Transverse colon (tissue), 4 donors: ENCODE measurements around the gene E4F1. TPM values are rescaled to one million over a fixed set of nuclear protein-coding genes. Genes with fewer than 3 reads are reported as not detected.

ENCODE experiments used
- DNase-seq: peaks from one replicate; pipeline ENCODE4 v3.0.0-alpha.2; 2019
- H3K27ac ChIP-seq, 4 donors: fragments of 200-600 bp; sonication (generic); 2 replicates each; pipeline ENCODE4 v1.5.1; 2016 to 2018; ENCODE audit warnings: inconsistent platforms in 4 of 4
- H3K27me3 ChIP-seq: fragments of 200-600 bp; sonication (generic); 2 replicates; pipeline ENCODE4 v1.5.1; 2017; ENCODE audit warnings: inconsistent platforms
- H3K36me3 ChIP-seq, 4 donors: fragments of 200-600 bp; sonication (generic); 2 replicates each; pipeline ENCODE4 v1.5.1; 2017 to 2019; ENCODE audit warnings: inconsistent platforms in 4 of 4
- H3K4me1 ChIP-seq, 4 donors: fragments of 200-600 bp; sonication (generic); 2 replicates each; pipeline ENCODE4 v1.5.1; 2017 to 2020; ENCODE audit warnings: inconsistent platforms in 4 of 4
- H3K4me3 ChIP-seq, 4 donors: fragments of 200-600 bp; sonication (generic); 1 replicate in 1 of 4; 2 replicates in 3 of 4; pipeline versions ENCODE4 v1.5.1 to v1.6.1; 2017 to 2019; ENCODE audit warnings: inconsistent platforms in 4 of 4
- H3K9me3 ChIP-seq, 2 donors: fragments of 200-600 bp; sonication (generic); 2 replicates each; pipeline ENCODE4 v1.5.1; 2017 to 2019; ENCODE audit warnings: inconsistent platforms in 2 of 2
- EP300 ChIP-seq: sonication (generic); formaldehyde crosslinking; IDR thresholded peaks from one replicate; pipeline ENCODE4 v1.6.1; 2017; ENCODE audit warnings: antibody characterized with exemption, low read depth
- POLR2A ChIP-seq: fragments of 450-650 bp; IDR thresholded peaks from one replicate; pipeline ENCODE4 v1.6.1; 2016; ENCODE audit warnings: antibody characterized with exemption, mild to moderate bottlenecking, moderate library complexity
- POLR2AphosphoS5 ChIP-seq, 3 donors: sonication (generic); formaldehyde crosslinking; IDR thresholded peaks; one replicate each; pipeline ENCODE4 v1.6.1; 2016; ENCODE audit warnings: antibody characterized with exemption in 3 of 3
- WGBS, 2 donors: methylation state at CpG; one replicate each; pipeline ENCODE4 v1.1.5; 2018; ENCODE audit warnings: low coverage in 1 of 2; 5-methylcytosine and 5-hydroxymethylcytosine counted together
- in situ Hi-C, 4 donors: fragments of 200-750 bp; cut with MboI; loops; one replicate each; pipeline versions ENCODE4 v1.15.0 to v1.15.1; 2017; ENCODE audit warnings: low sequenced_read_pairs in 3 of 4, low pct_ligation_motif_present in 1 of 4, low pct_unique_long_range_greater_than_20kb in 1 of 4
- intact Hi-C: fragments of 100-400 bp; cut with DNase I; formaldehyde crosslinking; loops from one replicate; pipeline ENCODE4 v1.15.1; 2023; ENCODE audit warnings: low total_unique reads
- total RNA-seq, 4 donors: library from RNA; depleted of rRNA; stranded (reverse); fragments of >200 nt; gene quantifications; one replicate each; pipeline ENCODE4 v1.1.0, GENCODE V29; 2016
- TF ChIP-seq, protein P1 (sequence below), 5 experiments: fragments of 200-600 bp in 3 of 5; fragments of 450-650 bp in 2 of 5; sonication (generic) in 3 of 5; IDR thresholded peaks; 1 replicate in 2 of 5; 2 replicates in 3 of 5; pipeline ENCODE4 v1.5.1; 2016 to 2017; ENCODE audit warnings: antibody characterized with exemption in 5 of 5, inconsistent platforms in 3 of 5, mild to moderate bottlenecking in 2 of 5, moderate library complexity in 1 of 5

E4F1 gene
- total RNA-seq, 4 donors from 2014 or later = 36.5 to 124 (median 53.6) TPM

DNA sequence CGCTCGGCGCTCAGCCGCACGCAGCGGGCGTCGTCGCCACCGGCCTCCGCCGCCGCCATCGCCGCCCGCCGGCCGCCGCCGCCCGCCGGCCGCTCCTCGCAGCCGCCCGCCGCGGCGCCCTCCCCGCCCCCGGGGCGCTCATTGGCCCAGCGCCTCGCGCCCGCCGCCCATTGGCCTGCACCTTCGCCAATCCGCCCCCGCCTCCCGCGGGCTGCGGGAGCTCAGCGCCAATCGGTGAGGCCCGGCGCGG is 8.7 kb upstream of the E4F1 start, which contains the start of gene PGP:
PGP (minus strand) TSS at position 122 of the 250 bp plus-strand sequence; CDS start at position 59, 63 bp downstream.
- intact Hi-C loops (no loop called here), in situ Hi-C loops (no loop called here)
- H3K27me3 ChIP-seq = no peaks in the 10 kb centered on the region
- DNase-seq = no peak
- peaks cover 18 to 25% (median 22%) of the 10 kb centered on the region in 4 donors for H3K4me1 ChIP-seq
- no peaks in the 10 kb centered on the region for H3K36me3 ChIP-seq
- no peaks in the 10 kb centered on the region for H3K9me3 ChIP-seq
- no peak for TF ChIP-seq EP300
- no peak for TF ChIP-seq POLR2A
- TF ChIP-seq, protein P1, sequence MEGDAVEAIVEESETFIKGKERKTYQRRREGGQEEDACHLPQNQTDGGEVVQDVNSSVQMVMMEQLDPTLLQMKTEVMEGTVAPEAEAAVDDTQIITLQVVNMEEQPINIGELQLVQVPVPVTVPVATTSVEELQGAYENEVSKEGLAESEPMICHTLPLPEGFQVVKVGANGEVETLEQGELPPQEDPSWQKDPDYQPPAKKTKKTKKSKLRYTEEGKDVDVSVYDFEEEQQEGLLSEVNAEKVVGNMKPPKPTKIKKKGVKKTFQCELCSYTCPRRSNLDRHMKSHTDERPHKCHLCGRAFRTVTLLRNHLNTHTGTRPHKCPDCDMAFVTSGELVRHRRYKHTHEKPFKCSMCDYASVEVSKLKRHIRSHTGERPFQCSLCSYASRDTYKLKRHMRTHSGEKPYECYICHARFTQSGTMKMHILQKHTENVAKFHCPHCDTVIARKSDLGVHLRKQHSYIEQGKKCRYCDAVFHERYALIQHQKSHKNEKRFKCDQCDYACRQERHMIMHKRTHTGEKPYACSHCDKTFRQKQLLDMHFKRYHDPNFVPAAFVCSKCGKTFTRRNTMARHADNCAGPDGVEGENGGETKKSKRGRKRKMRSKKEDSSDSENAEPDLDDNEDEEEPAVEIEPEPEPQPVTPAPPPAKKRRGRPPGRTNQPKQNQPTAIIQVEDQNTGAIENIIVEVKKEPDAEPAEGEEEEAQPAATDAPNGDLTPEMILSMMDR (IDR thresholded peaks at IDR 0.05) = no peak
- TF ChIP-seq POLR2AphosphoS5 (IDR thresholded peaks at IDR 0.05) = no peak
- H3K4me3 ChIP-seq = peak within 1 kb of the TSS; percentile 90 to 97 (median 92)
- WGBS, 2 donors = 0% methylated on average over 2 of the region's 48 CpGs; no CpG with 5 or more reads in 1 of the 2 donors
- H3K27ac ChIP-seq = peak within 1 kb of the TSS; percentile 93 to 97 (median 96)

GRCh38 chr16:2216330-2216729 is 7.1 kb upstream of the E4F1 start:
- in situ Hi-C loops = no loop called here
- TF ChIP-seq, protein P1 (IDR thresholded peaks at IDR 0.05) = no peak
- TF ChIP-seq EP300 = no peak
- TF ChIP-seq POLR2AphosphoS5 (IDR thresholded peaks at IDR 0.05) = no peak
- no peak for TF ChIP-seq POLR2A
- no peaks in the 10 kb centered on the region for H3K27me3 ChIP-seq
- no peaks in the 10 kb centered on the region for H3K9me3 ChIP-seq
- peaks cover 18 to 25% (median 22%) of the 10 kb centered on the region in 4 donors for H3K4me1 ChIP-seq
- WGBS, 2 donors = 93 to 96% methylated on average over 2 to 4 of the region's 4 CpGs
- DNase-seq = no peak
- intact Hi-C loops = no loop called here
- no peaks in the 10 kb centered on the region for H3K36me3 ChIP-seq
- H3K27ac ChIP-seq = peak overlapping the region in 1 of 4 donors; percentile 91
- no peak overlapping the region for H3K4me3 ChIP-seq

GRCh38 chr16:2223942-2224486 is 623 bp downstream of the E4F1 start:
- TF ChIP-seq, protein P1 (IDR thresholded peaks at IDR 0.05) = peak in 1 of 5 experiments; percentile 9
- no peak for TF ChIP-seq EP300
- DNase-seq = peak; percentile 66
- no peaks in the 10 kb centered on the region for H3K9me3 ChIP-seq
- peak overlapping the region; percentile 91 to 98 (median 94) for H3K27ac ChIP-seq
- no peaks in the 10 kb centered on the region for H3K27me3 ChIP-seq
- 3 to 25% methylated on average over 4 to 22 of the region's 22 CpGs for WGBS, 2 donors
- H3K4me3 ChIP-seq = peak overlapping the region; percentile 78 to 98 (median 90)
- peaks cover 8 to 37% (median 22%) of the 10 kb centered on the region in 4 donors for H3K4me1 ChIP-seq
- intact Hi-C loops (no loop called here), in situ Hi-C loops (no loop called here)
- H3K36me3 ChIP-seq = peaks cover 0 to 7% (median 4%) of the 10 kb centered on the region in 4 donors

DNA sequence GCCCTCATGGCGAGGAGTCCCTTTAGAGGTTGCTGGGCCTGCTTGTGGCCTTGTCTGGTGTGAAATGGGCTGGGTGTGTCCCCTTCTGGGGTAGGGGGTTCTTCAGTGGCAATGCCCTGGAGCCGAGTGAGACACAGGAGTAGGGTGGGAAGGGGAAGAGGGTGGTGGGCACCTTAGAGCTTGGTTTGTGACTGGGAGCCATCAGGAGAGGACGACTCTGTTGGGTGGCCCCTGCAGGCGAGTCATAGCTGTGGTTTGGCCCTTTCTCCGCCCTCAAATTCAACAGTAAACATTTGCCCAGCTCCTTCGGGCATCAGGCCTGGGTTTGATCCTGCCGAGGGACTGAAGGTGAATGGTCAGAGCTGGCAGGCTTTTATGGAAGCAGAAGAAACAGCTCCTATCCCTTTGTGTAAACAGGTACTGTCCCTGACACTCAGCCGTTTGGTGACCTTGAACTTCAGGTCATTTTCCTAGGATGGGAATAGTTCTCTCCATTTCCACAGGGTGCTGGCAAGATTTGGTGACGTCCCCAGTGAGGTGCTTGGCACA is 2.9 kb downstream of the E4F1 start:
- Histone ChIP-seq H3K9me3 (no peaks in the 10 kb centered on the region), H3K36me3 (peaks cover 0 to 19% (median 9%) of the 10 kb centered on the region in 4 donors), H3K27me3 (no peaks in the 10 kb centered on the region), H3K4me1 (peaks cover 8 to 37% (median 22%) of the 10 kb centered on the region in 4 donors), H3K4me3 (no peak overlapping the region), H3K27ac (peak overlapping the region in 3 of 4 donors; percentile 22 to 37 (median 24))
- intact Hi-C loops (no loop called here), in situ Hi-C loops (no loop called here)
- whole genome bisulfite sequencing, 2 donors = 0 to 44% methylated on average over 1 to 9 of the region's 9 CpGs
- no peak for DNase-seq
- TF ChIP-seq POLR2AphosphoS5 (IDR thresholded peaks at IDR 0.05) (no peak), EP300 (no peak)
- TF ChIP-seq, protein P1 (IDR thresholded peaks at IDR 0.05) = peak in 1 of 5 experiments; percentile 12
